Mesenchymal stem cell (in vitro differentiated cells and primary cell): ENCODE results near the gene LNX1.
A peak's percentile ranks its signal among the peaks of the same experiment; 100 is the strongest.

ENCODE experiments used
- DNase-seq: peaks from one replicate; pipeline ENCODE4 v3.0.0-alpha.2; 2013
- H2AFZ ChIP-seq: one replicate; pipeline ENCODE4 v1.6.1; 2013; ENCODE audit warnings: low read depth, mild to moderate bottlenecking, control low read depth, inconsistent platforms, low read length, moderate library complexity
- H2AK5ac ChIP-seq: 2 replicates; pipeline ENCODE4 v1.6.1; 2013; ENCODE audit warnings: low read length, moderate library complexity, mild to moderate bottlenecking, inconsistent platforms; ENCODE audit not compliant: severe bottlenecking
- H2BK120ac ChIP-seq: one replicate; pipeline ENCODE4 v1.6.1; 2013; ENCODE audit warnings: low read depth, mild to moderate bottlenecking, inconsistent platforms, low read length, moderate library complexity
- H2BK12ac ChIP-seq, 2 experiments: one replicate each; pipeline ENCODE4 v1.6.1; 2013; ENCODE audit warnings: inconsistent platforms in 2 of 2, low read length in 2 of 2, mild to moderate bottlenecking in 2 of 2, moderate library complexity in 2 of 2, control low read depth in 1 of 2
- H2BK15ac ChIP-seq: one replicate; pipeline ENCODE4 v1.6.1; 2013; ENCODE audit warnings: mild to moderate bottlenecking, low read depth, inconsistent platforms; ENCODE audit not compliant: poor library complexity, severe bottlenecking
- H2BK5ac ChIP-seq: 2 replicates; pipeline ENCODE4 v1.6.1; 2013; ENCODE audit warnings: low read depth, mild to moderate bottlenecking, low read length, control low read depth, inconsistent platforms; ENCODE audit not compliant: poor library complexity, severe bottlenecking
- H3K14ac ChIP-seq, 2 experiments: one replicate each; pipeline ENCODE4 v1.6.1; 2013; ENCODE audit warnings: inconsistent platforms in 2 of 2, low read length in 2 of 2, control low read depth in 1 of 2, mild to moderate bottlenecking in 1 of 2, moderate library complexity in 1 of 2
- H3K18ac ChIP-seq, 2 experiments: one replicate each; pipeline ENCODE4 v1.6.1; 2013; ENCODE audit warnings: inconsistent platforms in 2 of 2, low read length in 2 of 2, control low read depth in 1 of 2, low read depth in 1 of 2, mild to moderate bottlenecking in 1 of 2
- H3K23ac ChIP-seq, 2 experiments: one replicate each; pipeline ENCODE4 v1.6.1; 2013; ENCODE audit warnings: inconsistent platforms in 2 of 2, low read length in 2 of 2, mild to moderate bottlenecking in 2 of 2, moderate library complexity in 2 of 2, control low read depth in 1 of 2
- H3K27ac ChIP-seq: 2 replicates; pipeline ENCODE4 v1.5.1; 2013; ENCODE audit warnings: mild to moderate bottlenecking, moderate library complexity, low read length, control low read depth, inconsistent platforms; ENCODE audit not compliant: poor library complexity, severe bottlenecking
- H3K27me3 ChIP-seq, 2 experiments: 2 replicates each; pipeline versions ENCODE4 v1.6.1 to v1.7.0; 2013; ENCODE audit warnings: low read length in 2 of 2, mild to moderate bottlenecking in 2 of 2, moderate library complexity in 2 of 2, control low read depth in 1 of 2, inconsistent platforms in 1 of 2; ENCODE audit not compliant: control insufficient read depth in 1 of 2, insufficient read depth in 1 of 2
- H3K36me3 ChIP-seq, 2 experiments: 2 replicates each; pipeline versions ENCODE4 v1.6.1 to v1.7.0; 2013; ENCODE audit warnings: low read length in 2 of 2, control low read depth in 1 of 2, inconsistent platforms in 1 of 2, low read depth in 1 of 2, mild to moderate bottlenecking in 1 of 2; ENCODE audit not compliant: insufficient read depth in 2 of 2, control insufficient read depth in 1 of 2
- H3K4ac ChIP-seq, 2 experiments: one replicate each; pipeline ENCODE4 v1.6.1; 2013; ENCODE audit warnings: inconsistent platforms in 2 of 2, low read length in 2 of 2, mild to moderate bottlenecking in 2 of 2, moderate library complexity in 2 of 2, control low read depth in 1 of 2, low read depth in 1 of 2
- H3K4me1 ChIP-seq: 2 replicates; pipeline ENCODE4 v1.6.1; 2013; ENCODE audit warnings: low read depth, low read length, control low read depth; ENCODE audit not compliant: control insufficient read depth, insufficient read depth
- H3K4me2 ChIP-seq: 2 replicates; pipeline ENCODE4 v1.6.1; 2013; ENCODE audit warnings: low read length, mild to moderate bottlenecking, inconsistent platforms; ENCODE audit not compliant: poor library complexity, severe bottlenecking
- H3K4me3 ChIP-seq, 2 experiments: 2 replicates each; pipeline versions ENCODE4 v1.5.1 to v1.7.0; 2013; ENCODE audit warnings: low read length in 2 of 2, mild to moderate bottlenecking in 2 of 2, control low read depth in 1 of 2, low read depth in 1 of 2; ENCODE audit not compliant: insufficient read depth in 1 of 2
- H3K79me1 ChIP-seq: replicated peaks from 2 replicates; pipeline ENCODE4 v1.6.1; 2013; ENCODE audit warnings: mild to moderate bottlenecking, control low read depth, low read length, inconsistent platforms; ENCODE audit not compliant: poor library complexity, severe bottlenecking
- H3K9ac ChIP-seq: 2 replicates; pipeline ENCODE4 v1.7.0; 2013; ENCODE audit warnings: mild to moderate bottlenecking, low read length, moderate library complexity
- H3K9me3 ChIP-seq: 2 replicates; pipeline ENCODE4 v1.7.0; 2013; ENCODE audit warnings: mild to moderate bottlenecking, low read length; ENCODE audit not compliant: control insufficient read depth
- H4K8ac ChIP-seq: one replicate; pipeline ENCODE4 v1.6.1; 2013; ENCODE audit warnings: inconsistent platforms, mild to moderate bottlenecking, low read length, moderate library complexity
- H4K91ac ChIP-seq: one replicate; pipeline ENCODE4 v1.6.1; 2013; ENCODE audit warnings: mild to moderate bottlenecking, low read length, inconsistent platforms
- WGBS: methylation state at CpG from one replicate; pipeline ENCODE4 v1.1.7; 2013; ENCODE audit warnings: mixed read lengths; 5-methylcytosine and 5-hydroxymethylcytosine counted together

The LNX1 gene

DNA sequence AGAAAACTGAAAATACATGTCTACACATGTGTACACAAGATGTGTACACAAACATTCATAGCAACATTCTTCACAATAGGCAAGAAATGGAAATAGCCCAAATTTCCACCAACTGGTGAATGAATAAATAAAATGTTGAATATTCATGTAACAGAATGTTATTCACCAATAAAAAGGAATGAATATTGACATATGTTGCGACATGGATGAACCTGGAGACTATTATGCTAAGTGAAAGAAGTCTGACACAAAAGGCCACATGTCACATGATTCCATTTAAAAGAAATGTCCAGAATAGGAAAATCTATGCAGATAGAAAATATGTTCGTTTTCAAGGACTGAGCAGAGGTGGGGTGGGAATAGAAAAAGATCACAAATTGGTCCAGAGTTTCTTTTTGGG, 34.6 kb upstream of the LNX1 start:
- no peak overlapping the region for H3K4me2 ChIP-seq
- no peak overlapping the region for H3K18ac ChIP-seq
- H3K9ac ChIP-seq: no peak overlapping the region
- no peak overlapping the region for H2AK5ac ChIP-seq
- H3K4me1 ChIP-seq: peaks cover under 1% of the 10 kb centered on the region
- H3K27me3 ChIP-seq: no peaks in the 10 kb centered on the region
- H3K27ac ChIP-seq: no peak overlapping the region
- H3K9me3 ChIP-seq: no peaks in the 10 kb centered on the region
- WGBS: 100% methylated on average over 2 of the region's 2 CpGs
- no peak overlapping the region for H3K23ac ChIP-seq
- H4K8ac ChIP-seq: no peak overlapping the region
- H2BK15ac ChIP-seq: no peak overlapping the region
- DNase-seq: no peak
- no peak overlapping the region for H2BK12ac ChIP-seq
- H4K91ac ChIP-seq: no peak overlapping the region
- H2BK120ac ChIP-seq: no peak overlapping the region
- no peak overlapping the region for H3K4ac ChIP-seq
- H3K36me3 ChIP-seq: no peaks in the 10 kb centered on the region
- no peak overlapping the region for H3K4me3 ChIP-seq
- no peaks in the 10 kb centered on the region for H3K79me1 ChIP-seq
- H2AFZ ChIP-seq: no peak overlapping the region
- H3K14ac ChIP-seq: no peak overlapping the region
- no peak overlapping the region for H2BK5ac ChIP-seq

DNA sequence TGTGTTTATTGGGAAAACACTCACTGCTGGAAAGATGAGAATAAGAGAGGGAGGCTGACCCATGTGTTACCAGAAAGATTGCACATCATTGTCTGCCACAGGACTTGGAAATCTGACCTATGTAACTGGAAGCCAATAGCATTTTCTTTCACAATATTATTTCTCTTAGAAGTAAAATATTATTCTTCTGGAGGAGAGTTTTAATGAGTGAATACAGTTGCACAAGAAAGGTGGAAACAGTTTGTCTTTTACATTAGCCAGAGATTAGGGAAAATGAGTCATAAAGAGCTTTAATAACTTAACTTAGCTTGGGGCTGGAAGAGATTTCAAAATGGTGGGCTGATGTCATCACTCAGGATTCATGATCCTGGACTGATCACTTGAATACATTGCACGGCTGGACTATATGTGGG, 31.5 kb upstream of the LNX1 start:
- no peak overlapping the region for H2BK15ac ChIP-seq
- H3K27me3 ChIP-seq: no peaks in the 10 kb centered on the region
- no peak overlapping the region for H2AFZ ChIP-seq
- no peak overlapping the region for H2BK120ac ChIP-seq
- H2BK12ac ChIP-seq: no peak overlapping the region
- no peak overlapping the region for H3K23ac ChIP-seq
- WGBS: 88% methylated on average over 1 of the region's 1 CpG
- no peak overlapping the region for H3K18ac ChIP-seq
- H3K36me3 ChIP-seq: no peaks in the 10 kb centered on the region
- H3K27ac ChIP-seq: no peak overlapping the region
- H3K4ac ChIP-seq: no peak overlapping the region
- H4K91ac ChIP-seq: no peak overlapping the region
- peak overlapping the region; percentile 66 for H3K9ac ChIP-seq
- peak; percentile 87 for DNase-seq
- no peaks in the 10 kb centered on the region for H3K79me1 ChIP-seq
- H2BK5ac ChIP-seq: no peak overlapping the region
- H3K9me3 ChIP-seq: no peaks in the 10 kb centered on the region
- no peak overlapping the region for H3K14ac ChIP-seq
- peaks cover 1% of the 10 kb centered on the region for H3K4me1 ChIP-seq
- no peak overlapping the region for H3K4me2 ChIP-seq
- no peak overlapping the region for H4K8ac ChIP-seq
- no peak overlapping the region for H2AK5ac ChIP-seq
- no peak overlapping the region for H3K4me3 ChIP-seq

DNA sequence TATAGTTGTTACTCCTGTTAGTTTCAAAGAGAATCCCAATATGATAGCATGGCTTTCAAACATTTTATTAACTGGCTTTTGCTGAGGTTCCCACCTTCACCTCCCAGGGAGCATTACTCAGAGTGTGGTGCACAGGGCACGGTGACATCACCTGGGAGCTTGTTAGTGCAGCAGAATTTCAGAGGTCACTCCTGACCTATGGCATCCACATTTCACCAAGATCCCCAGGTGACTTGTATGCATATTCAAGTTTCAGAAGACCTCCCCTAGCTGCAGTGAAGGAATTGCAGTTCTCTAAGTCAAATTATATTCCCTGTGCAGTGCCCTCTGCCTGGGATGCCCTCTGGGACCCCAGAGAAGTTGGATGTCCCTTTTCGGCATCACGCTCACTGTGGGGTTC, 29.7 kb upstream of the LNX1 start:
- no peak overlapping the region for H2AFZ ChIP-seq
- no peak overlapping the region for H4K91ac ChIP-seq
- peak overlapping the region in 1 of 2 experiments; percentile 30 for H3K14ac ChIP-seq
- H4K8ac ChIP-seq: no peak overlapping the region
- H3K4me1 ChIP-seq: peaks cover 1% of the 10 kb centered on the region
- H3K4ac ChIP-seq: no peak overlapping the region
- no peak overlapping the region for H3K4me2 ChIP-seq
- no peak overlapping the region for H2BK5ac ChIP-seq
- H3K18ac ChIP-seq: no peak overlapping the region
- no peak overlapping the region for H3K4me3 ChIP-seq
- H3K79me1 ChIP-seq: no peaks in the 10 kb centered on the region
- no peak overlapping the region for H3K27ac ChIP-seq
- H3K27me3 ChIP-seq: no peaks in the 10 kb centered on the region
- H3K9me3 ChIP-seq: no peaks in the 10 kb centered on the region
- H2BK15ac ChIP-seq: no peak overlapping the region
- H2AK5ac ChIP-seq: no peak overlapping the region
- WGBS: 91% methylated on average over 3 of the region's 3 CpGs
- H2BK120ac ChIP-seq: no peak overlapping the region
- H3K36me3 ChIP-seq: no peaks in the 10 kb centered on the region
- no peak overlapping the region for H3K23ac ChIP-seq
- no peak overlapping the region for H2BK12ac ChIP-seq
- H3K9ac ChIP-seq: no peak overlapping the region
- no peak for DNase-seq

DNA sequence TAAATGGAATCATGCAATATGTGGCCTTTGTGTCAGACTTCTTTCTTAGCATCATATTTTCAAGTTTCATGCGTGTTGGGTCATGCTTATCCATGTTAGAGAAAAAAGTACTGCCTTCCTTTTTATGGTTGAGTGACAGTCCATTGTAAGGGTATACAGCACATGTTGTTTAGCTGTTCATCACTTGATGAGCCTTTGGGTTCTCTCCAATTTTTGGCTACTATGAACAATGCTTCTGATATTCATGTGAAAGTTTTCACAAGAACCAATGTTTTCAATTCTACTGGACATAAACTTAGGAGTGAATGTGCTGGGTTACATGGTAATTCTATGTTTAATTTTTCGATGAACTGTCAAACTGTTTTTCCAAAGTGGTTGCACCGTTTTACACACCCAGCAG, 28.1 kb upstream of the LNX1 start:
- no peaks in the 10 kb centered on the region for H3K27me3 ChIP-seq
- H3K4me1 ChIP-seq: peaks cover 1% of the 10 kb centered on the region
- no peak overlapping the region for H3K4ac ChIP-seq
- no peak overlapping the region for H3K4me2 ChIP-seq
- no peak overlapping the region for H3K27ac ChIP-seq
- H3K14ac ChIP-seq: no peak overlapping the region
- no peak overlapping the region for H3K23ac ChIP-seq
- H3K36me3 ChIP-seq: no peaks in the 10 kb centered on the region
- H4K8ac ChIP-seq: no peak overlapping the region
- H2AK5ac ChIP-seq: no peak overlapping the region
- H2BK5ac ChIP-seq: no peak overlapping the region
- H2BK12ac ChIP-seq: no peak overlapping the region
- no peak for DNase-seq
- H3K9ac ChIP-seq: no peak overlapping the region
- H3K9me3 ChIP-seq: no peaks in the 10 kb centered on the region
- no peaks in the 10 kb centered on the region for H3K79me1 ChIP-seq
- no peak overlapping the region for H2BK120ac ChIP-seq
- H2AFZ ChIP-seq: no peak overlapping the region
- no peak overlapping the region for H2BK15ac ChIP-seq
- H3K4me3 ChIP-seq: no peak overlapping the region
- no peak overlapping the region for H3K18ac ChIP-seq
- H4K91ac ChIP-seq: no peak overlapping the region
- WGBS: 96% methylated on average over 2 of the region's 3 CpGs
